OCI-LY3 (cell line): ENCODE measurements around the gene PRDM7.

Experiments used
- EZH2phosphoT487 ChIP-seq: fragments of 200-600 bp; shearing (Covaris generic); IDR thresholded peaks from 2 replicates; pipeline ENCODE4 v1.6.1; 2018; ENCODE audit warnings: antibody characterized with exemption, mixed run types, low read depth
- TF ChIP-seq, protein P1 (sequence below): fragments of 200-600, 300-600 bp; sonication (generic); IDR thresholded peaks from 2 replicates; pipeline ENCODE4 v1.5.1; 2014; ENCODE audit warnings: antibody characterized with exemption, low read length, low read depth

DNA sequence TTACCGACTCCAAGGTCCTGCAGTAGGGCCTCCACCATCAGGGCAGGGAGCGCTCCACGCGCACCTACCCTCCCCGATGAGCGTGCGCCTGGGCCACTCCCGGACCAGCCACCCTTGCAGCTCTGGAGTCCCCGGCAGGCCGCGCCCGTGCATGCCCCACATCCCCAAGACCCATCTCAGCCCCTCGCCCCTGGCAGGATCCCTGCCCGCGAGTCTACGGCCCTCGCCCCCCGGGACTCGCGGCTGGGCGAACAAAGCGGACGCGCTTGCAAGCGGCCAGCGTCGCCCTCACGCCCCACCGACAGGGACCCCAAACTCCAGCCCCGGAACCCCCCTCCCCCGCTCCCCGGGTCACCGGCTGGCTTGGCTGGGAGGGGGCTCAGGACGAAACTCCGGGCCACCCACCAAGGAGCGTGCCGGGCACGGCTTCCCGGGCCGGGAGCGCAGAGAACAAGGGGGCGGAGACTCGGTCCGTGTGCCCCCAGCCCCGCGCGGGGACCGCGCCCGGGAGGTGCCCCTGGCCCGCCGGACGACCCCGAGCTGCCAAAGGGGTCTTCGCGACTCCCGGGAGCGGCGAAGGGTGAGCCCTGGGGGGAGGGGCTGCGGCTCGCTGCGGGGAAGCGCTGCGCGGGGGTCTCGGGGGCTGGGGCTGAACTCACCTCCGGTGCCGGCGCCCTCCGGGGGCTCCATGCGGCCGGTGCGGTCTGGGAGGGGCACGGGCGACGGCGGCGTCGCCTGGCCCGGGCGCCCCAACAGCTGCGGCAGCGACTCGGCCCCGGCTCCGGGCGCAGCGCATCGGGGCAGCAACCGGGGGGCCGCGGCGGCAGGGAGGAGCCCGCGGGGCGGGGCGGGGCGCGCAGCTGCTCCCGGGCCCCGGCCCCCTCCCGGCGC, 58.2 kb downstream of the PRDM7 start, which contains the start of gene DBNDD1:
- TF ChIP-seq, protein P1, sequence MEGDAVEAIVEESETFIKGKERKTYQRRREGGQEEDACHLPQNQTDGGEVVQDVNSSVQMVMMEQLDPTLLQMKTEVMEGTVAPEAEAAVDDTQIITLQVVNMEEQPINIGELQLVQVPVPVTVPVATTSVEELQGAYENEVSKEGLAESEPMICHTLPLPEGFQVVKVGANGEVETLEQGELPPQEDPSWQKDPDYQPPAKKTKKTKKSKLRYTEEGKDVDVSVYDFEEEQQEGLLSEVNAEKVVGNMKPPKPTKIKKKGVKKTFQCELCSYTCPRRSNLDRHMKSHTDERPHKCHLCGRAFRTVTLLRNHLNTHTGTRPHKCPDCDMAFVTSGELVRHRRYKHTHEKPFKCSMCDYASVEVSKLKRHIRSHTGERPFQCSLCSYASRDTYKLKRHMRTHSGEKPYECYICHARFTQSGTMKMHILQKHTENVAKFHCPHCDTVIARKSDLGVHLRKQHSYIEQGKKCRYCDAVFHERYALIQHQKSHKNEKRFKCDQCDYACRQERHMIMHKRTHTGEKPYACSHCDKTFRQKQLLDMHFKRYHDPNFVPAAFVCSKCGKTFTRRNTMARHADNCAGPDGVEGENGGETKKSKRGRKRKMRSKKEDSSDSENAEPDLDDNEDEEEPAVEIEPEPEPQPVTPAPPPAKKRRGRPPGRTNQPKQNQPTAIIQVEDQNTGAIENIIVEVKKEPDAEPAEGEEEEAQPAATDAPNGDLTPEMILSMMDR = no peak
- no peak for TF ChIP-seq EZH2phosphoT487
